GM19193 (cell line): Measurements from ENCODE around the gene NMNAT2.

Experiments
- POLR2A ChIP-seq: IDR thresholded peaks from 4 replicates; pipeline ENCODE4 v1.6.1; 2011; ENCODE audit not compliant: insufficient read depth, insufficient read length; ENCODE audit errors: extremely low read depth

Gene NMNAT2

DNA sequence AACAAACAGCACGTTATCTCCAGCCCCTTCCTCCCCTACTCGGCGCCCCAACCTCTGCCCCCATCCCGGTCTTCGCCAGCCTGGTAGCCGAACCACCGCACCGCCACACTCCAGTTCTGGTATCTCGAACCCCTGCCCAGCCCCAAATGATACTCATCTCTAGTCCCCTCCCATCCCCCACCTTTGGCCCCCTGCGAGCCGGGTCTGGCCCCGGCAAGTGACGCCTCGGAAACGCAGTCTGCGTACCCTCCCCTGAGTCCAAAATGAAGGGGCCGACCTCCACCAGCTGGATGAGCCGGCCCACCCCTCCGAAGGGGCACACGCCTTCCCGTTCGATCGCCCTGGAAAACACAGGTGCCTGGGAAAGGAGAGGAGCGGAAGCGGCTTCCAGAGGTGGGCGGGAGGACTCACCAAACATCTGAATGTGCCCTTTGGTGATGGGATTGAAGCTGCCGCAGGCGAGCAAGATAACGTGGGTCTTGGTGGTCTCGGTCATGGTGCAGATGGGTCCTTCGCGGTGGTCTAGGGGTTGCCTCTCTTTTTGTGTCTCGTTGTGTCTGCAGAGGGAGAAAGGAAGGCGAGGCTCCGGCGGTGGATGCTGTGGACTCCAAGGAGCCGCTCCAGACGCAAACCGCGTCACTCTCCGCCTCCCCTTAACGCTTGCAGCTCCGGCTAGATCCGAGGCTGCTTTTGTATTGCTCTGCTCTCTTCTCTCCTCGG is at the start of gene NMNAT2:
TSS of gene NMNAT2 (minus strand) at position 609 of the 720 bp plus-strand sequence. CDS start at position 496, 113 bp downstream.
- TF ChIP-seq POLR2A = no peak

DNA sequence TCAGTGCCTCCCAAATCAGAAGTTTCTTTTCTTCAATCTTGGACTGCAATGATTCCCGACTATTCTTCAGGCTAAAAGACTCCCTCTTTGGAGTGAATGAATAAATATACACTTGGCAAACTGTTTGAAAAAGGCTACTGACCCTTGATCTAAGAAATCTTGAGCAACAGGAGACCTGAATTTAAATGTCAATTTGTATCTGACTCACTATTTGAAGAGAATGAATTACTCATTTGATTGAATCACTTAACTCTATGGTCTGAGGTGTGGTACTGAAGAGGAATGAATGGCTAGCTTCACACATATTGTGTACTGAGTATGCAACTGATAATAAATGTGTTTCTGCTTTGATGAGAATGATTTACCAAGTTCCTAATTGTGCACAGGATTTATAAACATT is 49.5 kb upstream of the NMNAT2 start:
- TF ChIP-seq POLR2A = no peak

DNA sequence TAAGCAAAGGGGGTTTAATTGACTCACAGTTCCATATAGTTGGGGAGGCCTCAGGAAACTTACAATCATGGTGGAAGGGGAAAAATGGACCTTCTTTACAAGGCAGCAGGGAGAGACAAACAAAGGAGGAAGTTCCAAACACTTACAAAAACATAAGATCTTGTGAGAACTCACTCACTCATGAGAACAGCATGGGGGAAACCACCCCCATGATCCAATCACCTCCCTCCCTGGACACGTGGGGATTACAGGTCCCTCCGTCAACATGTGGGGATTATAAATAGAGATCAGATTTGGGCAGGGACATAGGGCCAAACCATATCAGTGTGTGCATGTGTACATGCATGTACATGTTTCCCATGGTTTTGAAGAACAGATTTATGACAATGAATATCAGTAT is 48.6 kb upstream of the NMNAT2 start:
- TF ChIP-seq POLR2A = no peak

DNA sequence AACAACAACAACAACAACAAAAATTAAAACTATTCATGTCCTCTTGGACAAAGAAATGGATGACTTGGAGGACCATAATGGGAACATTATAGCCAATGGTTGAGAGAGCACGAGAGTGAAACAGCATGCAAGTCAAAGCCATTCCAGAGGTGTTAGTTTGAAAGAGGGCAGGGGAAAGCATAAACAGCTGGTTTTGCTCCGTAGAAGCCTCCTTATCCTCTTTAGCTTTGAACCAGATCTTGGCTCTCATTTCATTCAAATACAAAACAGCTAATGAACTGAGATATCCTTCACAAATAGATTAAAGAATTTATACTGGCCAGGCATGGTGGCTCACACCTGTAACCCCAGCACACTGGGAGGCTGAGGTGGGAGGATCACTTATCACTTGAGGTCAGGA is 45.4 kb upstream of the NMNAT2 start:
- no peak for TF ChIP-seq POLR2A

DNA sequence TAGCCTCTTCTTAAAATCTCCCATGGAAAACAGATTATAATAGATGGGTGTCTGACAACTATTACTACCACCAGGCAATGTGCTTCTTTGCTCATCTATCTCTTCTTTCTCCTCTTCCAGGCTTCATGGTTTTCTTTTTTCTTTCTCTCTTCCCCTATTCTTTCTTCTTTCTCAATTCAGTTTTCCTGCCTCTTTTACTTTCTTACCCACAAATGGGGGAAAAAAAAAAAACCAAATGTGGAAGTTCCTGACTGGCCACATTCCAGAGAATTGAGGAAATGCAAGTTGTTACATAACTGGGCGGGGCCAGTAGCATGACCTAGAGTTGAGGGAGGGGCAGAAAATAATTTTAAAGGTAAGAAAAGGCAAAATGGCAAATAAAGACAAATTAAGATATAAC is 43.2 kb upstream of the NMNAT2 start:
- no peak for TF ChIP-seq POLR2A

DNA sequence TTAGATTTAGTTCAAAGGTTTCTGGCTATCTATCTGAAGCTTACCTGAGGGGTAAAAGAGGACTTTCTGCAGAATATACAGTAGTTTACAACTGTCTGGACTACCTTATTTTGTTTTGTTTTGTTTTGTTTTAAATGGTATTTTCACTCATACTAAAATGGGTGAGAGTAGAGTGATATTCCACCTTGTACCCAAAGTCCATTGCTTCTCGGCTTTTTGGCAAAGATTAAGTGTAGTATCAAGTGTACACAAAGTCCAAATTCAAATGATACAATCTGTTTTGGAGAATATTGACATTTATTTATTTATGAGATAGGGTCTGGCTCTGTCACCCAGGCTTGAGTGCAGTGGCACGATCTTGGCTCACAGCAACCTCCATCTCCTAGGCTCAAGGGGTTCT is 42.4 kb upstream of the NMNAT2 start:
- no peak for TF ChIP-seq POLR2A

DNA sequence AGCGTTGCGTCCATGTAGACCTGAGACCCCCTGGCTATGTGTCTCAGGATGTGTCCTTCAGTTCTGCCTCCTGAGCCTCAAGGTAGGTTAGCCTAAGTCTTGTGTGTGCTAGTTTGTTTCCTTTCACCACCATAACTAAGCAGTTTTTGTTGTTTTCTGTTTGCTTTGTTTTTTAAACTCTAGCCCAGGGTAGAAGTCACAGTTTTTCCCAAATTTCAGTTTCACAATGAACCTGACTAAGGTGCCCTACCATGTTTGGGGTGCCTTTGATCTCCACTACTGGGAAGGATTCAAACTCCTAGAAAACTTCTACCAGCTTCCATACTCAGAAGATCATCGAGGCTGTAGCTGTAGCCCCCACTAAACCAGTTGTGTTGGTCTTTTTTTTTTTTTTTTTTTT is 39.3 kb upstream of the NMNAT2 start:
- TF ChIP-seq POLR2A = no peak

DNA sequence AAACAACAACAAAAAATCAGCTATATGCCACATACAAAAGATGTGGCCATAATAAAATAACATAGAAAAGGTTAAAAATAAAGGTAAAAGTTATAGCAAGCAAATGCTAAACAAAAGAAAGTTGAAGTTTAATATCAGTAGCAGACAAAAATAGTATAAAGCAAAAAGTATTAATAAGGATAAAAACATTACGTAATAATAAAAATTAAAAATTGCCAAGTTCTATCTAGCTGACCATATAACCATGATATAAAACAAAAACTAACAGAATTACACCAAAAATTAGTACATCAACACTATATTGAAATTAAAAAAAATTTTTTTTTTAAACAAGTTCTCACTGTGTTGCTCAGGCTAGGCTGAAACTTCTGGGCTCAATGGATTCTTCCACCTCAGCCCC is 38.6 kb upstream of the NMNAT2 start:
- TF ChIP-seq POLR2A = no peak

DNA sequence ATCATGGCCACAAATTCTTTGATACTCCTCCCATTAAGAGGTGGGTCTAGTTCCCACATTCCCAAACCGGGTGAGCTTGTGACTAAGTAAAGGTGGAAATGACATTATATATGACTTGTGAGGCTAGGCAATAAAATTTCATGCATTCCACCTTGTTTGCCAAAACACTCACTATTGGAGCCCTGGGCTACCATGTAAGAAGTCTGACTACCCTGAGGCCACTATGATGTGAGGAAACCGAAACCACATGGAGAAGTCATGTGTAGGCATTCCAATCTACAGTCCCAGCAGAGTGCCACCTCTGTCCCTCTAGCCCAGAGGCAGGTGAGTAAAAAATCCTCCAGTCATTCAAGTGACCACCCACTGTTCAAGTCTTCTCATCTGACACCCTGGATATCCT is 36.2 kb upstream of the NMNAT2 start:
- no peak for TF ChIP-seq POLR2A

DNA sequence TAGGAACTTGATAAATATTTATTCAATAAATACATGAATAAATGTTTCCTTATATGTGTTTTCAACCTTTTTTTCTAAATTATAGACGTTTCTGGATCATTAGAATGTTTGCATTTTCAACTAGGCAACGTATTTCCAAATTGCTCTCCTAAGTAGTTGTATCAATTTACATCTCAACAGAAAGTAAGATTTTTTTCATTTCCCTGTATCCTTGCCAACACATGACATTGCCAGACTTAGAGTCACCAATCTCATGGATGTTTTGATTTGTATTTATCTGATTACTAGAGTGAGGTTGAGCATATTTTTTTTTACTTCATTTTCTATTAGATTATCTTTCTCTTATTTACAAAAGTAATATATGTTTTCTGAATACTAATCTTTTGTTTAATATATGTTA is 31.9 kb upstream of the NMNAT2 start:
- TF ChIP-seq POLR2A = no peak

DNA sequence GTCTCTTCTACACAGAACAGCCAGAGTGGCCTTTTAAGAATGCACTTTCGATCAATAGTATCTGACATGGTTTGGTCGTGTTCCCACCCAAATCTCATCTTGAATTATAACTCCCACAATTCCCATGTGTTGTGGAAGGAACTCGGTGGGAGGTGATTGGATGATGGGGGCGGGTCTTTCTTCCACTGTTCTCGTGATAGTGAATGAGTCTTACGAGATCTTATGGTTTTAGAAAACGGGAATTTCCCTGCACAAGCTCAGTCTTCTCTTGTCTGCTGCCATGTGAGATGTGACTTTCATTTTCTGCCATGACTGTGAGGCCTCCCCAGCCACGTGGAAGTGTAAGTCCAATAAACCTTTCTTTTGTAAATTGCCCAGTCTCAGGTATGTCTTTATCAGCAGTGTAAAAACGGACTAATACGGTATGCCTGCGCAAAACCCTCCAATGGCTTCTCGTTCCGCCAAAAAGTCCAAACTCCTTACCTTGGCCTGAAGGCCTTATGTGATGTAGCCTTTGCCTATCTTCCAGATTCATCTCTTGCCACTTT is 31.1 kb upstream of the NMNAT2 start:
- no peak for TF ChIP-seq POLR2A

DNA sequence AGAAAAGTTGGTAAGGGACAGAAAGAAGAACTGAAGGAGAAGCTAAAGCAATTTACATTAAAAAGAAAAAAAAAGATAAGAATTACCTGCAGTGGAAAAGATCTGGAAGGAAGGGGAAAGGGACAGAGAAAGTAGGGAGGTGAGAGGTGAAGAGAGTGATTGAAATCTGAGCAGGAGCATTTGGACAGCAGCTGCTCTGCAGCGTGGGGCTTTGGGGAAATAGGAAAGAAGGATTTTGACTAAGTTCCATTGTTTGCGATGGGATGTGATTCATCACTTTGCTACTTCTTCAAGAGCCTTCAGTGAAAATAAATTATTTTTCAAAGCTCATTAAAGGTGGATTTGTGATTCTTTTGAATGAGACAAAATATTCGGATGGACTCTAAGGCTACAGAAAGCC is 26.1 kb upstream of the NMNAT2 start:
- no peak for TF ChIP-seq POLR2A

DNA sequence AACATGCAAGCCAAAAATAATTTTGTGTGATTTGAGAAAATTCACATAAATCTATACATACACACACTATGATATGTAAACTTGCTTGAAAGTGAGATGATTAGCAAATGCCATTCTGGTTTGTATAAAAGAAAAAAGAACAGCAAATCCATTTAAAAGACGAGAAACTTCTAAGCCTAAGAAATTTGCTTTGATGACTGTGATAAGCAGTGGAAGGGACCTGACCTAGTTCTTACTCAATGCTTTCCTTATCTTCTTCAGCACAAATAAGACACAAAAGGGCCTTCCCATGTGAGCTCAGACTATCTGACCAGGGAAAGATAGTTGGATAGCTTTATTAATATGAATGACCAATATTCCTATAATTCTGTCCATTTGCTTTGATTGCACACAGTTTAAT is 25.3 kb upstream of the NMNAT2 start:
- no peak for TF ChIP-seq POLR2A

DNA sequence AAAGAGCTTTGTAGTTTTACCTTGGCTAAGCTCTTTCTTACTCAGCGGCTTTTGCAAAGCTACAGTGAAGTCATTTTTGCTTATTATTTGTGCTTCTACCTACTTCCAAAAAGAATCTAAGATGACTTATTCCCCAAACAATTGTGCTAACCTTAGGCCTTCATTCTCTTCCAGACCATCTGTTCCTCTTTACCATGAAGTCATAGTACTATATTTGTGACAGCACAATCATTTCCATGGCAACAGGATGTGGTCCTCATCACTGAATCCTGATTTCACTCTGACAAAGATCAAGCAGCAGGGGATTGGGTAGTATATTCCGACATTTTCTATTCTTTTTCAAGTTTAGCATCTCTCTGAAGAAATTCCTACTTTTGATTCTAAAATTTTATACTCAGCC is 24.8 kb upstream of the NMNAT2 start:
- no peak for TF ChIP-seq POLR2A

DNA sequence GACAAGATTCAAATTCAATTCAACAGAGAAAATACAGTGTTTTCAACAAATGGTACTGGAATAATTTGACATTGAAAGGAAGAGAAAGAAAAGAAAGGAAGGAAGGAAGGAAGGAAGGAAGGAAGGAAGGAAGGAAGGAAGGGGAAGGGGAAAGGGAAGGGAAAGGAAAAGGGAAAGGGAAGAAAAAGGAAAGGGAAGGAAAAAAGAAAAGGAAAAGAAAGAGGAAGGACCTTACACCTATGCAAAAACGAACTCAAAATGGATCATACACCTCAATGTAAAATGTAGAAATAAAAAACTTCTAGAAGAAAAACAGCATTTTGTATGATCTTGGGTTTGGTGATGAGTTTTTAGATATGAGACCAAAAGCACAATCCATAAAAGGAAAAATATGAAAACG is 19.9 kb upstream of the NMNAT2 start:
- TF ChIP-seq POLR2A = no peak

DNA sequence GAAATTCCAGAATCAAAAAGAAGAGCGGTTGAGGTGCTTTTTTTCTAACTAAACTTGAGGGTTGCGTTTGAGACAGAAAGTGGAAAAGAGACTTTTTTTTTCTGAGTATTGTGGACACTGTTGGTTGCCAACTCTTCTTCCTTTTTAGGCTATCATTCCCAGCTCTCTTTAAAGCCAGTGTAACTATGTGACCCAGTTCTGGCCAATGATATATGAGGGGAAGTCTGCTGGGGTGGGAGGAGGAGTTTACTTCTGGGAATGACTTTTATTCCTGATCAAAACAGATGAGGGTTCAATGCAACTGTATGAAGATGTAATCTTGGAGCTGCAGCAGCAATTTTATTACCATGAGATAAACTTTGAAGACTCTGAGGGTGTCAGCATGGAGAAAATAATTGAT is 17.3 kb upstream of the NMNAT2 start:
- no peak for TF ChIP-seq POLR2A

DNA sequence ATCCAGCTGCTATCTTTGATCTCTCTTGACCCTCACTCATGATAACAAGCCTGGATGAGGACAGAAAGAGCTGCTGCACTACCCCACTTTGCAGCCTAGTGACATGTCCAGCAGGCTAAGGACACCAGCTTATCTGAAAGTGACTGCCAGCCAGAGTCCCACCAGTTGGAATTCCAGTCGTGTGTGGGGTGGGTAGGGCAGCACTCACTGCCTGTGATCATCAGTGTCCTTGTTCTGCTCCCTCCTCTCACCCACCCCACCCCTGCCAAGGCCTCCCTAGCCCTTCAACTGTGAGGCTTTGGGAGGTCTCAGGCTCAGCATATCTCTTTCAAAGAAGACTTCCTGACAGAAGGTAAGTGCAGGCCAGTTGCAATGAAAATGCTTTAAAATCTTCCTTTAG is 15.5 kb upstream of the NMNAT2 start:
- TF ChIP-seq POLR2A = no peak
